CD14-positive monocyte (primary cell): Measurements from ENCODE around the gene LDHB. TPM values are rescaled to one million over a fixed set of nuclear protein-coding genes. Genes with fewer than 3 reads are reported as not detected.
A peak's percentile ranks its signal among the peaks of the same experiment; 100 is the strongest.

Experiments
- DNase-seq, 3 donors: peaks; one replicate each; pipeline ENCODE4 v3.0.0-alpha.2; 2011 to 2022
- H2AFZ ChIP-seq: 2 replicates; pipeline ENCODE4 v1.6.0; 2012; ENCODE audit warnings: mild to moderate bottlenecking, low read depth, low read length, inconsistent platforms; ENCODE audit not compliant: insufficient read depth, poor library complexity, severe bottlenecking
- H3K27ac ChIP-seq, 2 donors: 1 replicate in 1 of 2; 2 replicates in 1 of 2; pipeline ENCODE4 v1.5.1; 2012 to 2013; ENCODE audit warnings: low read length in 2 of 2, control low read depth in 1 of 2, inconsistent platforms in 1 of 2, low read depth in 1 of 2, mild to moderate bottlenecking in 1 of 2
- H3K27me3 ChIP-seq, 2 donors: one replicate each; pipeline versions ENCODE4 v1.6.0 to v1.6.1; 2011 to 2013; ENCODE audit warnings: low read length in 2 of 2; ENCODE audit not compliant: control insufficient read depth in 2 of 2, insufficient read depth in 2 of 2
- H3K36me3 ChIP-seq, 2 donors: replicated peaks in 1 of 2; 1 replicate in 1 of 2; 2 replicates in 1 of 2; pipeline versions ENCODE4 v1.5.1 to v1.6.1; 2012 to 2013; ENCODE audit warnings: low read length in 2 of 2, control low read depth in 1 of 2, inconsistent platforms in 1 of 2, mild to moderate bottlenecking in 1 of 2; ENCODE audit not compliant: insufficient read depth in 2 of 2, control insufficient read depth in 1 of 2
- H3K4me1 ChIP-seq, 2 donors: 1 replicate in 1 of 2; 2 replicates in 1 of 2; pipeline versions ENCODE4 v1.5.1 to v1.6.1; 2012 to 2013; ENCODE audit warnings: low read length in 2 of 2, control low read depth in 1 of 2, inconsistent platforms in 1 of 2, mild to moderate bottlenecking in 1 of 2, moderate library complexity in 1 of 2; ENCODE audit not compliant: insufficient read depth in 2 of 2, control insufficient read depth in 1 of 2
- H3K4me2 ChIP-seq: replicated peaks from 2 replicates; pipeline ENCODE3; 2012; ENCODE audit warnings: low read length, moderate library complexity, mild to moderate bottlenecking; ENCODE audit not compliant: poor library complexity, severe bottlenecking; ENCODE audit errors: extremely low read depth
- H3K4me3 ChIP-seq, 3 experiments: fragments of 200-600 bp in 1 of 3; sonication (generic) in 1 of 3; replicated peaks in 1 of 3; 1 replicate in 2 of 3; 2 replicates in 1 of 3; pipeline ENCODE4 v1.5.1; 2011 to 2013; ENCODE audit warnings: low read length in 3 of 3, mild to moderate bottlenecking in 3 of 3, control low read depth in 2 of 3, low read depth in 2 of 3, inconsistent platforms in 1 of 3, moderate library complexity in 1 of 3
- H3K79me2 ChIP-seq: 2 replicates; pipeline ENCODE4 v1.6.0; 2012; ENCODE audit warnings: mild to moderate bottlenecking, control low read depth, inconsistent platforms, low read length, moderate library complexity; ENCODE audit not compliant: insufficient read depth
- H3K9ac ChIP-seq: 2 replicates; pipeline ENCODE4 v1.6.0; 2017; ENCODE audit warnings: low read length, mild to moderate bottlenecking; ENCODE audit not compliant: insufficient read depth, poor library complexity, severe bottlenecking
- H3K9me3 ChIP-seq, 2 donors: replicated peaks in 1 of 2; 1 replicate in 1 of 2; 2 replicates in 1 of 2; pipeline versions ENCODE4 v1.5.1 to v1.6.1; 2012 to 2013; ENCODE audit warnings: low read length in 2 of 2, control low read depth in 1 of 2; ENCODE audit not compliant: control insufficient read depth in 1 of 2, insufficient read depth in 1 of 2
- H4K20me1 ChIP-seq: 2 replicates; pipeline ENCODE4 v1.6.0; 2012; ENCODE audit warnings: mild to moderate bottlenecking, low read length, control low read depth, moderate library complexity; ENCODE audit not compliant: insufficient read depth
- H3K27ac Mint-ChIP-seq, 7 donors: one replicate each; pipeline ENCODE4 v1.8.0; 2020; ENCODE audit warnings: mild to moderate bottlenecking in 7 of 7, mixed read lengths in 7 of 7, moderate library complexity in 6 of 7, inconsistent platforms in 2 of 7
- H3K27me3 Mint-ChIP-seq, 3 donors: one replicate each; pipeline ENCODE4 v1.8.0; 2021 to 2022; ENCODE audit warnings: low read depth in 3 of 3, mild to moderate bottlenecking in 3 of 3, mixed read lengths in 3 of 3, moderate library complexity in 3 of 3, inconsistent platforms in 1 of 3
- H3K36me3 Mint-ChIP-seq, 2 donors: one replicate each; pipeline ENCODE4 v1.8.0; 2020; ENCODE audit warnings: mixed read lengths in 2 of 2, inconsistent platforms in 1 of 2, mild to moderate bottlenecking in 1 of 2
- H3K4me1 Mint-ChIP-seq: one replicate; pipeline ENCODE4 v1.8.0; 2020; ENCODE audit warnings: mild to moderate bottlenecking, mixed read lengths
- H3K4me3 Mint-ChIP-seq, 2 donors: one replicate each; pipeline ENCODE4 v1.8.0; 2020; ENCODE audit warnings: mild to moderate bottlenecking in 2 of 2, mixed read lengths in 2 of 2, moderate library complexity in 1 of 2
- H3K9me3 Mint-ChIP-seq, 7 donors: one replicate each; pipeline ENCODE4 v1.8.0; 2020 to 2022; ENCODE audit warnings: mixed read lengths in 7 of 7, mild to moderate bottlenecking in 6 of 7, moderate library complexity in 6 of 7, inconsistent platforms in 2 of 7
- WGBS: methylation state at CpG from one replicate; pipeline ENCODE4 v1.1.5; 2013; ENCODE audit warnings: missing lambda C conversion rate; ENCODE audit not compliant: insufficient coverage; 5-methylcytosine and 5-hydroxymethylcytosine counted together
- intact Hi-C, 2 donors: fragments of 100-400 bp; cut with micrococcal nuclease; formaldehyde crosslinking; loops; one replicate each; pipeline versions ENCODE4 v1.15.0 to v1.15.1; 2023
- polyA plus RNA-seq, 3 donors: library from polyadenylated mRNA; depleted of rRNA in 1 of 3; unstranded in 2 of 3; stranded (reverse) in 1 of 3; fragments of 300-500 nt in 2 of 3; fragments of >200 nt in 1 of 3; fragmentation: Illumina TruSeq in 2 of 3; gene quantifications; 1 replicate in 2 of 3; 2 replicates in 1 of 3; pipeline ENCODE4 v1.2.3, GENCODE V29; 2012 to 2021
- TF ChIP-seq, protein P1 (sequence below): fragments of 200-600 bp; IDR thresholded peaks from one replicate; pipeline ENCODE4 v1.8.0; 2022; ENCODE audit warnings: antibody characterized with exemption, mild to moderate bottlenecking

LDHB gene
- polyA plus RNA-seq, 3 donors, result 49.6 to 148 (median 121) TPM

DNA sequence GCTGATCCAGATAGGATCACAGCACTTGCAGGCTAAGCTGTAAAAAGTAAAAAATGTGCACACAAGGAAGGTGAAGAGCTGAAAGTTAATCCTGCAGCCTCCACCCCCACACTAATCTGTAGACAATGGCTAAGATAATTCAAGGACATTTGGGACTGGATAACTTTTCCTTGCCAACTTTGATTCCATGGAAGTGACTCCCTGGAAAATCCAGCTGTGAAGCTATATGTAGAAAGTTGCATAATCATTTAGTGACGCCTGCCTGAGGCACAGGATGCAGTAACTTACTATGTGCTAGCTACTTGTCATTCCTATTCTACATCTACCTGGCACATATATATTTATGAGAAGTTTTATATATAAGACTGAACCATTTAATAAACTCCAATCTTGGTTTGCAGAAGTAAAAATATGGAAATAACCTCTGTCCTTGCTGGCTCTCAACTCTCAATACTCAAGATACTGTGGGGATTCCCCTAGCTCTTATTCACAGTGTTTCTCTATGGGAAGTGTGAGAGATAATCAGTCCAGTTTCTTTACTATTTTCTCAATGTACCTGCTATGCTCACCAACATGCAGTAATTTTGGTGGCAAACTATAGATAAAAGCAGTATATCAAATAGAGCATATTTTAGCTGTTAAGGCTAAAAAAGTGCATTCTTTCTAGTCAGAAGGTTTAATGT, 14.8 kb downstream of the LDHB start:
- peaks cover 62 to 70% of the 10 kb centered on the region in 2 donors for H3K36me3 Mint-ChIP-seq
- no peak overlapping the region for H3K4me3 ChIP-seq
- H3K9me3 Mint-ChIP-seq, result no peaks in the 10 kb centered on the region
- no peaks in the 10 kb centered on the region for H3K27me3 Mint-ChIP-seq
- peaks cover 58 to 89% of the 10 kb centered on the region in 2 donors for H3K36me3 ChIP-seq
- H3K9ac ChIP-seq, result no peak overlapping the region
- H3K79me2 ChIP-seq, result no peaks in the 10 kb centered on the region
- no CpG with 5 or more reads among the region's 1 CpG for WGBS
- no peaks in the 10 kb centered on the region for H4K20me1 ChIP-seq
- H3K27ac ChIP-seq, result no peak overlapping the region
- no peak overlapping the region for H3K27ac Mint-ChIP-seq
- H3K4me1 Mint-ChIP-seq, result peaks cover 5% of the 10 kb centered on the region
- H3K4me2 ChIP-seq, result no peak overlapping the region
- H3K4me3 Mint-ChIP-seq, result no peak overlapping the region
- intact Hi-C loops, result no loop called here
- H3K4me1 ChIP-seq, result no peaks in the 10 kb centered on the region
- TF ChIP-seq, protein P1, sequence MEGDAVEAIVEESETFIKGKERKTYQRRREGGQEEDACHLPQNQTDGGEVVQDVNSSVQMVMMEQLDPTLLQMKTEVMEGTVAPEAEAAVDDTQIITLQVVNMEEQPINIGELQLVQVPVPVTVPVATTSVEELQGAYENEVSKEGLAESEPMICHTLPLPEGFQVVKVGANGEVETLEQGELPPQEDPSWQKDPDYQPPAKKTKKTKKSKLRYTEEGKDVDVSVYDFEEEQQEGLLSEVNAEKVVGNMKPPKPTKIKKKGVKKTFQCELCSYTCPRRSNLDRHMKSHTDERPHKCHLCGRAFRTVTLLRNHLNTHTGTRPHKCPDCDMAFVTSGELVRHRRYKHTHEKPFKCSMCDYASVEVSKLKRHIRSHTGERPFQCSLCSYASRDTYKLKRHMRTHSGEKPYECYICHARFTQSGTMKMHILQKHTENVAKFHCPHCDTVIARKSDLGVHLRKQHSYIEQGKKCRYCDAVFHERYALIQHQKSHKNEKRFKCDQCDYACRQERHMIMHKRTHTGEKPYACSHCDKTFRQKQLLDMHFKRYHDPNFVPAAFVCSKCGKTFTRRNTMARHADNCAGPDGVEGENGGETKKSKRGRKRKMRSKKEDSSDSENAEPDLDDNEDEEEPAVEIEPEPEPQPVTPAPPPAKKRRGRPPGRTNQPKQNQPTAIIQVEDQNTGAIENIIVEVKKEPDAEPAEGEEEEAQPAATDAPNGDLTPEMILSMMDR, result no peak
- no peaks in the 10 kb centered on the region for H3K27me3 ChIP-seq
- no peak overlapping the region for H2AFZ ChIP-seq
- DNase-seq, result no peak
- H3K9me3 ChIP-seq, result no peaks in the 10 kb centered on the region

DNA sequence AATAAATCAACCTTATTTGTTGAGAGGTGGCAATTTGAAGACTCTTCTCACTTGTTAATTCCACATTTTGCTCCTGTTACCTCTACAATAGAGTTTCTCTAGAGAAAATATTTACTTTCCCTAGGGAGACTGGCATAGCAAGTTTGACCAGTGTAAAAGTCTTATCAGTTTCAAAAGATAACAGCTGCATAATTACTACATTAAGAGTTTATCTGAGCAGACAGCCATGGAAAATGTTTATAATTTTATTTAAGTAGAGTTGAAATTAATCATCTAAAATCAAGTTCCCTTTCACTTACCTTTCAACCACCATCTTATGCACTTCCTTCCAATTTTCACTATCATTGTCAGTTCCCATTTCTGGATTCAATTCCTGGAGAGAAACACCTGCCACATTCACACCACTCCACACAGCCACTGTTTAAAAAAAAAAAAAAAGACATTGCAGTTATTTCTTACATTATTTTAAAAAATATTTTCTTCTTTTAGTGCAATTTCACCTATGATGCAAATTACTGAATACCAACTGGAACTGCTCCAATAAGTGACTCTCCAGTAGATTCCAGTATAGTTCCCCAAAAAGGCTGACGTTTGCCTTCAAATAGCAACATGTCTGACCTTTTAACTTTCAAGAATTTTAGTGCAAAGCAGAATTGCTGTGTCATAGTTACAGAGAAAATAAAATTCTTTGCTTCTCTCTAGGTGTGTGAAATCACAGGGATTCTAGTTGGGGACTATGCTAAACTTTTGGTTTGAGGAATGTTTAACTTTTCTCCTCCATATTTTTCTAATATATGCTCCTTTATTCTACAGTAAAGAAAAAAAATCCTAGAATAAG, 19.4 kb downstream of the LDHB start:
- H4K20me1 ChIP-seq, result no peaks in the 10 kb centered on the region

More for the DNA sequence above, 19.4 kb downstream of the LDHB start:
- H3K9me3 ChIP-seq, result no peaks in the 10 kb centered on the region
- no peak overlapping the region for H3K4me3 ChIP-seq
- WGBS, result no CpG with 5 or more reads among the region's 1 CpG
- no peaks in the 10 kb centered on the region for H3K79me2 ChIP-seq
- H2AFZ ChIP-seq, result no peak overlapping the region
- H3K36me3 ChIP-seq, result peaks cover 69 to 87% of the 10 kb centered on the region in 2 donors
- H3K27ac Mint-ChIP-seq, result peak overlapping the region in 2 of 7 donors; percentile 31 to 45
- H3K4me1 Mint-ChIP-seq, result peaks cover 3% of the 10 kb centered on the region
- peak overlapping the region in 1 of 2 donors; percentile 15 for H3K27ac ChIP-seq
- TF ChIP-seq, protein P1, result no peak
- DNase-seq, result no peak
- peaks cover 60 to 63% of the 10 kb centered on the region in 2 donors for H3K36me3 Mint-ChIP-seq
- H3K9ac ChIP-seq, result no peak overlapping the region
- no peaks in the 10 kb centered on the region for H3K9me3 Mint-ChIP-seq
- no peaks in the 10 kb centered on the region for H3K4me1 ChIP-seq
- H3K27me3 ChIP-seq, result no peaks in the 10 kb centered on the region
- H3K4me3 Mint-ChIP-seq, result no peak overlapping the region
- intact Hi-C loops, result no loop called here
- H3K27me3 Mint-ChIP-seq, result no peaks in the 10 kb centered on the region
- no peak overlapping the region for H3K4me2 ChIP-seq
